ENCODE measurements around the gene CHMP4A. TPM values are rescaled to one million over a fixed set of nuclear protein-coding genes. Genes with fewer than 3 reads are reported as not detected.

Gene CHMP4A
- total RNA-seq, 1 donor from 2014 or later = 33.1 TPM

DNA sequence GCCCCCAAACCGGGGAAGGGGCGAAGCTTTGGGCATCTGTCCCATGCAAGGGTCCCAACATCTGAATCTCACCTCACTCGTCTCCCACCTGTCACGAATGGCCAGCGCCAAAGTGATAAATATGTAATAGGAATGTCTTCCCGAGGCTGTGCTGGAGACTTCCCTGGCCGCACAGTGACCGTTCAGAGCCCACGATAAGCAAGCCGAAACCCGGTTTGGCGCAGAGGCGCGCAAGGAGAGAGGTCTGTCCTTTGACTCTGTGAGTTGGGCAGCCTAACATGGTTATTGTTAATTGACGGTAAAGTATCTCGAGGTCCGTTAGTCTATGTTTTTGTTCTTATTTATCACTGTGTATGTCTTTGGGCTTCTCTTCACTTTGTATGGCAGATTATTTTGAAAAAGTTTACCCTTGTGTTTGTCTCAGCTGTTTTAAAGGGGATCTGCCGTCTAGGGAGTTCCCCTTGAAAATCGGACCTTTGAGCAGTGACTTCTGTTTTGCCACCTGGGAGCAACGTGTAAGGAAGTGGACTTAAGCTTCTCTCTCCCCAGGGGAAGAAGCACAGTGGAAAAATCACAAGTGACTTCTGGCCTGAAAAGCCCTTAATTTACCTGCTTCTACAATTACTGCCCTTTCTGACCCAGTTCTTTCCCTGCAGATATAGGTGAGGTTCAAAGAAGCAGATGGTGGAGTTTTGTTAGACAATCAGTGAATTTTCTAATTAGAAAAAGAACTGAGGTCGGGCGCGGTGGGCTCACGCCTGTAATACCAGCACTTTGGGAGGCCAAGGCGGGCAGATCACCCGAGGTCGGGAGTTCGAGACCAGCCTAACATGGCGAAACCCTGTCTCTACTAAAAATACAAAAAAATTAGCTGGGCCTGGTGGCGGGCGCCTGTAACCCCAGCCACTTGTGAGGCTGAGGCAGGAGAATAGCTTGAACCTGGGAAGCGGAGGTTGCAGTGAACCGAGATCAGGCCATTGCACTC, 16.9 kb downstream of the CHMP4A start:
- TF ChIP-seq, protein P1, sequence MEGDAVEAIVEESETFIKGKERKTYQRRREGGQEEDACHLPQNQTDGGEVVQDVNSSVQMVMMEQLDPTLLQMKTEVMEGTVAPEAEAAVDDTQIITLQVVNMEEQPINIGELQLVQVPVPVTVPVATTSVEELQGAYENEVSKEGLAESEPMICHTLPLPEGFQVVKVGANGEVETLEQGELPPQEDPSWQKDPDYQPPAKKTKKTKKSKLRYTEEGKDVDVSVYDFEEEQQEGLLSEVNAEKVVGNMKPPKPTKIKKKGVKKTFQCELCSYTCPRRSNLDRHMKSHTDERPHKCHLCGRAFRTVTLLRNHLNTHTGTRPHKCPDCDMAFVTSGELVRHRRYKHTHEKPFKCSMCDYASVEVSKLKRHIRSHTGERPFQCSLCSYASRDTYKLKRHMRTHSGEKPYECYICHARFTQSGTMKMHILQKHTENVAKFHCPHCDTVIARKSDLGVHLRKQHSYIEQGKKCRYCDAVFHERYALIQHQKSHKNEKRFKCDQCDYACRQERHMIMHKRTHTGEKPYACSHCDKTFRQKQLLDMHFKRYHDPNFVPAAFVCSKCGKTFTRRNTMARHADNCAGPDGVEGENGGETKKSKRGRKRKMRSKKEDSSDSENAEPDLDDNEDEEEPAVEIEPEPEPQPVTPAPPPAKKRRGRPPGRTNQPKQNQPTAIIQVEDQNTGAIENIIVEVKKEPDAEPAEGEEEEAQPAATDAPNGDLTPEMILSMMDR (IDR thresholded peaks at IDR 0.05; ENCODE audit: borderline replicate concordance) = no peak
- Histone ChIP-seq H3K27ac (replicated peaks) (peak overlapping the region; percentile 100), H3K27me3 (ENCODE audit: low read depth) (no peaks in the 10 kb centered on the region), H3K4me3 (peak overlapping the region; percentile 100), H3K4me1 (peaks cover 49% of the 10 kb centered on the region), H3K36me3 (peaks cover 34% of the 10 kb centered on the region), H3K9me3 (replicated peaks) (no peaks in the 10 kb centered on the region)
- intact Hi-C loops (cut with micrococcal nuclease) = no loop called here
- DNase-seq = no peak

DNA sequence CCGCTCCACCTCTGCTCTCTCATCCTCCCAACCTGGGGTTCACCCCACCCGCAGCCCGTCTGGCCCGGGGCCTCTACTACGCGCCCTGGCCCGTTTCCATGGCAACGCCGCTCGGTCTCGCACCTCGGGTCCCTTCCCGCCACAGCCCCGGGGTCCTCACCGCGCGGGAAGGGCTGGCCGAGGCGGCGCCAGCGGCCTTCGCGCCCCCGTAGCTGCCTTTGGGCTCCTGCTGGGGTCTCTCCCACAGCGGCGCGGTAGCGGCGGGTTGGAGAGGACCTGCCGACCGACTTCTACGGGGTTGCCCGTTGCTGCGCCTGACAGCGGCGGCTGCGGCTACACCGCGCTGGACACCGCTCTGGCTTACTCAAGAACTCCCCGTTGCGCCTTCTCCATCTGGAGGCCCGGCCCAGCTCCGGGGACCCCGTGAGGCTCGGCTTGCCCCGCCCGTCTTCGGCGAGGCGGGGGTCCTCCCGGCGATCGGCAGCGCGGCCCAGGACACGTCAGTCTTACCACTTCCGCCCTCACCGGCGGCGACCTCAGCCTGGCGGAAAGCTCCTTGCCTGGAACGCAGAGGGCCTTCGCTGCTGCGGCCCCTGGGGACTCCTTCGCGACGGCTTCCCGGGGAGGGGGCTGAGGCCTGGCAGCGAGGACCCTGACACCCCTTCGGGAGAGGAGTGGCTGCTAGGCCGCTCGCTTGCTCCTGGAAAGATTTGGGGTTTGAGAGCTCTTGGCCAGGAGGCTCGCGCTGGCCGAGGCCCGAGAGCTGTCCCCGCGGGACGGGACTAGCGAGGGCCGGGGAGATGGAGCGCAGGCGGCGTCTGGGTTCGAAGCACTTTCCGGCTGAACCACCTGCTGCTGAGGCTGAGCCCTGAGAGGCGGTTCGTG, 17.9 kb downstream of the CHMP4A start, which contains the start of gene TM9SF1:
Gene TM9SF1, minus strand, starts transcription at position 256 of the 885 bp plus-strand sequence. CDS start 422 bp downstream, outside the sequence.
- H3K4me1 ChIP-seq = peaks cover 49% of the 10 kb centered on the region
- intact Hi-C loops (cut with micrococcal nuclease) = no loop called here
- H3K4me3 ChIP-seq = peak within 1 kb of the TSS; percentile 100
- H3K27me3 ChIP-seq (ENCODE audit: low read depth) = no peaks in the 10 kb centered on the region
- DNase-seq = peak; percentile 92
- peak within 1 kb of the TSS; percentile 100 for H3K27ac ChIP-seq (replicated peaks)
- no peaks in the 10 kb centered on the region for H3K9me3 ChIP-seq (replicated peaks)
- H3K36me3 ChIP-seq = peaks cover 35% of the 10 kb centered on the region
- TF ChIP-seq, protein P1 (IDR thresholded peaks at IDR 0.05; ENCODE audit: borderline replicate concordance) = no peak

DNA sequence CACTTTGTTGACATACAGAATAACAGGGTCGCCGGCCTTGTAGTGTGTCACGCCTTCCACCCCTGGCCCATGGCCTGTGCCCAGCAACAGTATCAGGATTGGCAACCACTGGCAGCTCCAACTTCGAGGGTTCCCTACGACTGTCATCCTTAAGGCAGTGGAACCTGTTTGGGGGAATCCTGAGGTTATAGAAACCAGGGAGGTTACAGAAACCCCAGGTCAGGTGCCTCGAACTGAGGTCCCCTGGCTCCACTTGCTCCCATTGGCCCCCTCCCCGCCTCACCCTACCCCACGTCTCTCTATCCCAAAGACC, 18.5 kb downstream of the CHMP4A start:
- H3K4me1 ChIP-seq = peaks cover 49% of the 10 kb centered on the region
- no peaks in the 10 kb centered on the region for H3K9me3 ChIP-seq (replicated peaks)
- H3K36me3 ChIP-seq = peaks cover 37% of the 10 kb centered on the region
- H3K27me3 ChIP-seq (ENCODE audit: low read depth) = no peaks in the 10 kb centered on the region
- H3K4me3 ChIP-seq = peak overlapping the region; percentile 100
- no peak for DNase-seq
- TF ChIP-seq, protein P1 (IDR thresholded peaks at IDR 0.05; ENCODE audit: borderline replicate concordance) = no peak
- intact Hi-C loops (cut with micrococcal nuclease) = no loop called here
- H3K27ac ChIP-seq (replicated peaks) = peak overlapping the region; percentile 100

DNA sequence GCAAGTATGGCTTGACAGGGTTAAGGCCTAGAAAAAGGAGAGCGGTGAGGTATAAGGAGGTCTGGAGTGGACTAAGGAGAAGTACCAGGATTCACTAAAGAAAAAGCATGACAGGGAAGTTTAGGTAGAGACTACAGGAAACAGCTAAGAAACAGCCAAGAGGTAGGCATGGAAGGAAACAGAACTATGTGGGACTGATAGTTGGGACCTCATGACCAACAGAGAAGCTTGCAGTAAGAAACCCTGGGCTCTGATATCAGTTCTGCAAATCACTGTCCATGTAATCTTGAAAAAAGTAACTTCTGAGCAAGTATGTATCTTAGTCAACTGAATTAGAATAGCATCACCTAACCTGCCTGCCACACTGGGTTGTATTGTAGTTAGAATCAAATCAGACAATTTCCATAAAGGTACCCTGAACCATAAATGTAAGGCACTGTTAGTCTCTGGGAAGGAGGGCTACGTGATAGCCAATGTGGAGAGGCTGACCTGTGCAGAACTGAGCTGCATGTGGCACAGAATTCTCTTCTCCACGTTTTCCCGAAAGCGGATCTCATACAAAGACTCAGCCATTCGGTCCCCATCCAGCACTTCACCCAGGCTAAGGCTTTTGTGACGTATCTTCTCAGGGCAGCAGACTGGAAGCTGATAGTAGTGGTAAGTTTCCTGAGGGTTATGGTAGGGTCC, 19.0 kb downstream of the CHMP4A start:
- Histone ChIP-seq H3K4me3 (peak overlapping the region; percentile 100), H3K36me3 (peaks cover 39% of the 10 kb centered on the region), H3K4me1 (peaks cover 50% of the 10 kb centered on the region), H3K27me3 (ENCODE audit: low read depth) (no peaks in the 10 kb centered on the region), H3K9me3 (replicated peaks) (no peaks in the 10 kb centered on the region), H3K27ac (replicated peaks) (peak overlapping the region; percentile 100)
- intact Hi-C loops (cut with micrococcal nuclease) = no loop called here
- TF ChIP-seq, protein P1 (IDR thresholded peaks at IDR 0.05; ENCODE audit: borderline replicate concordance) = no peak
- DNase-seq = no peak

DNA sequence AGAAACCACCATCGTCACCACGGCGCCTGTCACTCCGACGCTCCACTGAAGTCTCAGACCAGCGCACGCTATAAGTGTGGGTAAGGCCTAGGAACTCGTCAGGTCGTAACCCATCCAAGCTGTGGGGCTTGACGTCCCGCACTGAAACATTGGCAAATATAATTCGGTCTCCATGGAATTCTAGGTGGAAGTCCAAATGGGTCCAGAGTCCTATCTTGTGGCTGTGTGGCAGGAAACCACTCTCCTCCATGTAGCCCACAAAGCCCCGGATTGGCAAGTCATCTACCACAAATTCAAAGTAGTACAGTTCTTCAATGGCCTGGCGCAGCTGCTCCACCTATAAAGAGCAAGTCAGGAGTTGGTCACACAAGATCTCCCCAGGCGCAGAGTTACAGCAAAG, 20.4 kb downstream of the CHMP4A start:
- peaks cover 54% of the 10 kb centered on the region for H3K4me1 ChIP-seq
- no peaks in the 10 kb centered on the region for H3K27me3 ChIP-seq (ENCODE audit: low read depth)
- intact Hi-C loops (cut with micrococcal nuclease) = no loop called here
- no peaks in the 10 kb centered on the region for H3K9me3 ChIP-seq (replicated peaks)
- H3K27ac ChIP-seq (replicated peaks) = no peak overlapping the region
- no peak for DNase-seq
- peaks cover 39% of the 10 kb centered on the region for H3K36me3 ChIP-seq
- H3K4me3 ChIP-seq = no peak overlapping the region
- TF ChIP-seq, protein P1 (IDR thresholded peaks at IDR 0.05; ENCODE audit: borderline replicate concordance) = no peak

Data from left ventricle myocardium inferior (tissue), 1 donor.